ENCODE measurements around the gene ZNF474.

DNA sequence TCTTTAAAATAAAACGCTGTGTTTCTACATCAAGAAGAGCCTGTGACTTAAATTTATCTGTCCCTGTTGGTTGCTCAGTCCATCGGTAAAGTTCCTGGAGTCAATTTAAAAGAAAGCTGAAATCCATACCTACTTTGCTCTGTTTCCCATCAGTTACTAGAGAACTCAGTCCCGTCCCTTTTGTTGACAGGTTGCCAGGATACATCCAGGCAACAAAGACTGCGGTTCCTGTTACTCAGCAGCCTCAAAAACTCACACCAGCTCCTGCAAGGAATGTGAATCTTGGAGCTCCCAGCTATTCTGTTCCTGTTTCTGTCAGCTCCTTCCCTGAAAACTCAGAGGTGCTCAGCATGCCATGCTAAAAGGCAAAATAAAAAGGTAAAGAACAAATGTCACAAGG lies at the start of gene ZNF474:
- TF ChIP-seq, protein P1, sequence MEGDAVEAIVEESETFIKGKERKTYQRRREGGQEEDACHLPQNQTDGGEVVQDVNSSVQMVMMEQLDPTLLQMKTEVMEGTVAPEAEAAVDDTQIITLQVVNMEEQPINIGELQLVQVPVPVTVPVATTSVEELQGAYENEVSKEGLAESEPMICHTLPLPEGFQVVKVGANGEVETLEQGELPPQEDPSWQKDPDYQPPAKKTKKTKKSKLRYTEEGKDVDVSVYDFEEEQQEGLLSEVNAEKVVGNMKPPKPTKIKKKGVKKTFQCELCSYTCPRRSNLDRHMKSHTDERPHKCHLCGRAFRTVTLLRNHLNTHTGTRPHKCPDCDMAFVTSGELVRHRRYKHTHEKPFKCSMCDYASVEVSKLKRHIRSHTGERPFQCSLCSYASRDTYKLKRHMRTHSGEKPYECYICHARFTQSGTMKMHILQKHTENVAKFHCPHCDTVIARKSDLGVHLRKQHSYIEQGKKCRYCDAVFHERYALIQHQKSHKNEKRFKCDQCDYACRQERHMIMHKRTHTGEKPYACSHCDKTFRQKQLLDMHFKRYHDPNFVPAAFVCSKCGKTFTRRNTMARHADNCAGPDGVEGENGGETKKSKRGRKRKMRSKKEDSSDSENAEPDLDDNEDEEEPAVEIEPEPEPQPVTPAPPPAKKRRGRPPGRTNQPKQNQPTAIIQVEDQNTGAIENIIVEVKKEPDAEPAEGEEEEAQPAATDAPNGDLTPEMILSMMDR (conservative IDR thresholded peaks at IDR 0.05 in 1 of 2, IDR thresholded peaks at IDR 0.05 in 1 of 2; ENCODE audit: extremely low read depth in 1 of 2, insufficient read depth in 1 of 2, low read depth in 1 of 2, low read length in 2 of 2): no peak
- TF ChIP-seq EZH2 (IDR thresholded peaks at IDR 0.05; ENCODE audit: borderline replicate concordance, low read length): no peak
